ENCODE measurements around the gene RAB11FIP4.
A peak's percentile ranks its signal among the peaks of the same experiment; 100 is the strongest.

The RAB11FIP4 gene

DNA sequence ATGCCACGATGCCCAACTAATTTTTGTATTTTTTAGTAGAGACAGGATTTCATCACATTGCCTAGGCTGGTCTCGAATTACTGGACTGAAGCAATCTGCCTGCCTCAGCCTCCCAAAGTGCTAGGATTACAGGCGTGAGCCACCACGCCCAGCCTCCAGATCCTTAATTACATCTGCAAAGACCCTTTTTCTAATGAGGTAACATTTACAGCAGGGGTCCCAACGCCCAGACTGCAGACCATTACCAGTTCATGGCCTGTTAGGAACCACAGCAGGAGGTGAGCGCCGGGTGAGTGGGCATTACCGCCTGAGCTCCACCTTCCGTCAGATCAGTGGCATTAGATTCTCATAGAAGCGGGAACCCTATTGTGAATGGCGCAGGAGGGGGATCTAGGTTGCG, 4.0 kb upstream of the RAB11FIP4 start:
- DNase-seq, result no peak

DNA sequence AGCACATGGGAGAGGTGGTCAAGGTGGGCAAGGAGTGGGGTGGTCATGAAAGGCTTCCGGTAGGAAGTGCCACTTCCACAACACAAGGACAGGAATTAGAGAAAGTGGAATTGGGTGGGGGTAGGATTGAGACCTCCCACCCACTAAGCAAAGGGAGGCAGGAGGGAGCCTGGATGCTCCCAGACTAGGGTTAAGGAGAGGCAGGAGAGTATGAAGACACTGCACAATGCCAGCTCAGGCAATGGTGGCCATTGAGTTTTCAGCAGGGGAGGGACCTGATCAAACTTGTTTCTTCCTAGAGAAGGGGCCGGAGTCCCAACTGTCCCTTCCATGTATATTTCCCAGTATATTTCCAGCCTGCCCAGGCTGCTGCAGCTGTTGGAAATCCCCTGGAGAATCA, 3.1 kb upstream of the RAB11FIP4 start:
- DNase-seq, result no peak

DNA sequence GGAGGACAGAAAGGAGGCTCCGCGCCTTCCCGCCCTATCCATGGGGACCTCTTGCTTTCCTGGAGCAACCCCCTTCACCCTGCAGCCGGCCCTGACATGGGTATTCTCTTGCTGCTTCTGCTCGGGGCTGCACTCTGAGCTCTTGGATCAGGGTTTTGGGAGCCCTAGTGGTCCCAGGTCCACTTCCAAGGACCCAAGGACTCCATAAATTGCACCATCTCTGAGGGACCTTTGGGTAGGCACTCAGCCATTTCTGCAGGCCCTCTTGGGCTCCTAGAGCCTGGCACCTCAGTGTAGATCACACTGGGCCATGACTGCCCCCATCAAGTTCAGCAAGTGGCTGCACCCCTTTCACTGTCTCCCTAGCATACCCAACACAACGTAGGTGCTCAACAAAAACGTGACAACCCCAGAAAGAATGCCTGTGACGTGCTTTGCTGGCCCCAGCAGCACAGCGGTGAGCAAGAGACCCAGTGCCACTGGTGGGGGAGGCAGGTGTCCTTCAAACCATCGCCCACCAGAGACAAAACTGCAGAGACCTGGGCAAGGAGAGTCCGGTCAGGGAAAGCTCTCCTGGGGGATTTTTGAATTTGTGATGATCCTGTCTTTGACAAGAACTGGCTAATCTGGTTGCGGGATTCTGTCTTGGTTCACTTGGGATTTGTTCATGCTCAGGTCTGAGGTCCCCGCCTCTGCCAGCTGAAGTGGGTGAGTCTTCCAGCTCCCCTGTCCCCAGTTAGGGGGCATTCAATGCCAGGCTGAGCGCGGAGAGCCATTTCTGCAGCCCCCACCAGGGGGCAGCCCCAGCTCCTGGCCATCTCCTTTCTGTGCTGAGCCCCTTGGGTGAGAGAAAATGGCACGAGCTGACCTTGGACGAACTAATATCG, 2.5 kb upstream of the RAB11FIP4 start:
- peak; percentile 35 to 46 for DNase-seq

DNA sequence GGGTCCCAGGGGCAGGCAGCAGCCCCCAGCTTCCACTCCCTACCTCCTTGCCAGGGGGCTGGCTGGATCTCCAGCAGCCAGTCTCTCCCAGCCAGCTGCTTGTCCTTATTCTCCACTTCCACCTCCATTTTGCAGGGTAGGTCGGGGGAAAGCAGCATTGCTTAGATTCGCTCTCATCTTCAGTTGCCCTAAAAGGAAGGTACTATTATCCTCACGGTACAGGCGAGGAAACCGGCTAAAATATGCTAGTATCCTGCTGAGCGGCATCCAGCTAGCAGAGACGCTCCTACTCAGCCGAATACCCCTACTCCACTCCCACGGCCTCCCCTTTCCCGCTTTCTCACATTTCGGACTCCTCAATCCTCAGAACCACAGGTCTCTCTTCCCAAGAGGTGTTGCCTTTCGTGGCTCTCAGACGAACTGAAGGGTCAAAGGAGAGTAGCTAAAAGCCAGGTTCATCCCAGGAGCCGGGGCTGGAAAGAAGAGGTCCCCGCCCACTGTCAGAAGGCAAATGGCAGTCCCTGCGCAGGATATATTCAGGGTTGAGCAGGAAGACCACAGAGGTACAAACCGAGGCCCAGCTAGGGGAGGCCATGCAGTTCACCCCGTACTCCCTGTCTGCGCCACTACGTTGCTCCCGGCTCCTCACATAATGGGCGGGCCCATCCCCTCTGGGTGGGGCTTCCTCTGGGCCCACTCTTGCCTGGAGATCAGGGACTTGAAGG, 1.7 kb upstream of the RAB11FIP4 start:
- no peak for DNase-seq

DNA sequence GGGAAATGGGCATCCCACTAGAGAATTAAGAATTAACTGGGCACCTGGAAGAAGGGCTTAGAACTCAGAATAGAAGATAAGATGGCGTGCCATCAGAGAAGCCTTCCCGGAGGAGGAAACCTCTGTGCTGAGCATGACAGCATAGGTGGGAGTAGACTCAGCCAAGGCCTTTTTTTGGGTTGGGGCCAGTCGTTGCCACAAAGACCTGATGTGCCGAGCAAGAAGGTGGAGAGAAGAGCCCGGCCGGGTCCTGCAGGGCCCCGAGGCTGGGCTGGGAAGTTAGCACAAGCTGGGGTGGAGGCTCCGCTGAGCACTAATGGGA, 1.1 kb upstream of the RAB11FIP4 start:
- DNase-seq, result no peak

DNA sequence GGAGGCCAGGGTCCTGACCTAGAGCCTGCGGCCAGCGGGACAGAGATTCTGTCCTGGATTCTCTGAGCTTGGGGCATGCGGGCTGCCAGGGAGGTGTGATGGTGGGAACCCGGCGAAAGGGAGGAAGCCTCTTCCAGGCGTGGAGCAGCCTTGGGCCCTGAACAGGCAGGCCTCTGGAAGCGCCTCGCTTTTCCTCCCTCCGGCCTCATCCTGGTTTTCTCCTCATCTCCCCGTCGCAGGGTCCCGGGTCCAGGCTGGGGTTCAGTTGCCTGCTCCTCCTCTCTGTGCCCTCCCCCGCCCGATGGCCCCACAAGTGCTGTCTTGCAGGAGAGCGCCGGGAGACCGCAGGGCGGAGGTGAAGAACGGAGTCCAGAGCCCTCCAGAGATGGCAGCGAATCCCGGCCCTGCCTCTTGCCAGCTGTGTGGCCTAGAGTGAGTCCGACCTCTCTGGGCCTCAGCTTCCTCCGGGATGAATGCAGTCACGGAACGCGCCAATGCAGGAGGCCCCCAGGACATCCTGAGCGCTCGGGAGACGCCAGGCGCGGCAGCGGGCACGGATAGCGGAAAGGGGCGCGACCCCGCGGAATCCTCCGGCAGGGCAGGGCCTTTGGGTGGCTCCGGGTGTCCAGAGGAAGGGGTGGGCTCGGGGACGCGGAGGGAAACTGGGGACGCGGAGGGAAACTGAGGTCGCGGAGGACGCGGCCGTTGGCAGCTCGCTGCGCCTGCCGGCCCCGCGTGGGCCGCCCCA, 553 bp upstream of the RAB11FIP4 start:
- DNase-seq, result no peak

DNA sequence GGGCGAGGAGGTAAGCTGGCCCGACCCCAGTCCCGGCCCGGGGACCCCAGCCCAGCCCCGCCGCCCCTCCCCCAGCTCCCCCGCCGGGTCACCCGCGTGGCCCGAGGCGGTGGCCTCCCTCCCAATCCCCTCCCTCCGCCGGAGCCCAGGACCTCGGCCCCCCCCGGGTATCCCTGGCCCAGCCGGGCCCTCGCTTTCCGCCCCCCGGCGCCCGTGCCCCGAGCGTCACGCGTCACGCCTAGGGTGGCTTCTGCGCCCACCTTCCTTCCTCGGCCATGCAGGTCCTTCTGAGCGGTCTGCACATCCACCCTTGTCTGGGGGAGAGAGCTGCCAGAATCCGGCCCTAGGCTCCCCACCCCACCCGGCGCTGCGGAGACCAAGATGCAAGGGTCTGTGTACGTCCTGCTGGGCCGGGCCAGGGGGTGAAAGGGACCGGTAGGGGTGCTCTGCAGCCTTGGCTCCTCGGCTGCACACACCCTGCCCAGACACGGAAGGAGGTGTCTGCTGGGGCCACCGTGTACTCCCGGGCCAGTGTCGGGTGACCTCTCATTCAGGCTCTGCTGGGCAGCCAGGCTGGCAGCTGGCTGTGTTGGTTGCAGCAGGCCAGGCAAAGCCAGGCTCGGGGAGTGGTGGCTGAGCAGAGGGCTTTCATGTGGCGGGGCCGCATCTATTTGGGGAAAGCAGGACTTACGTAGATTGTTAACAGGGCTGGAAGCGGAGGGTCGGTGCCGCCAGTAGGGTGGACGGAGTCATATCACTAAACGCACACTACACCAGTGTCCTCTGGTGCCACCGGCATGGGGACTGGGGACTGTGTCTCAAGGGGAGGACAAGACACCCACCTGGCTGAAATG, 754 bp downstream of the RAB11FIP4 start:
- no peak for DNase-seq

DNA sequence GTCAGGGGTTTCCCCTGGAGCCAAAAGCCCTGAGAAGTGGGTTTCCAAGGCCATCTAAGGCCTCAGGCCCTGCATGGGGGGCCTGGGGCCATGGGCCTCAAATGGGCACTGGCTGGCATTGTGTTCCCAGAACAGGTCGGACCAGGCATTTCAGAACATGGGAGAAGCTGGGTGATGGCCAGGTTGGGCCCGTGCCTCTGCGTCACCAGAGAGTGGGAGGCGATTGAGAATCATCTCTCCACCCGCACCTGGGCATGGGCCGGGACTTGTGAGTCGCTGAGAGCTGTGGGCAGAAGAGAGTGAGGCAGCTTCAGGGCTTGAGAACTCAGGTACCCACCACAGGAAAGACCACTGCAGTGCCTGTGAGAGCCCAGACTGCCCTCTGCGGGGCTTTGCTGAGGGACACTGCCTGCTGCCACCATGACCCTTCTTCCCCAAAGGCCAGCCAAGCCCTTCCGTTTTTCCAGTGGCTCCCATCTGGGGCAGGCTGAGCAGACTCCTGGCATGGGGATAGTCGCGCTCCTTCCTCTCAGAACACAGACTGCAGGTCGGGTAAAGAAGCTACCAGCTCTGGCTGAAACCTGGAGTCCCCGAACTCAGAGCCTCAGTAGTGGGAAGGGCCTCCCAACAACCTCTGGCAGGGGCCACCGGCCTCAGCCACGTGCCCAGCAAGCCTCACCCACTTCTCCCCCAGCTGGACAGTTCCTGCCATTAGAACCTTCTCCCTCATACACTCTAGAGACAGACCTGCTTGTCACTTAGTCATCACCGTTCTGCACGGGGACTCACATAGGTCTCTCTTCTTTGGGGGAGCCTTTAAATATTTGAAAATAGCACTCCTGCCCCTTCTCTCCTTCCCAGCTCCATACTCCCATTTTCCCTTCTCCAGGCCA, 1.6 kb downstream of the RAB11FIP4 start:
- no peak for DNase-seq

DNA sequence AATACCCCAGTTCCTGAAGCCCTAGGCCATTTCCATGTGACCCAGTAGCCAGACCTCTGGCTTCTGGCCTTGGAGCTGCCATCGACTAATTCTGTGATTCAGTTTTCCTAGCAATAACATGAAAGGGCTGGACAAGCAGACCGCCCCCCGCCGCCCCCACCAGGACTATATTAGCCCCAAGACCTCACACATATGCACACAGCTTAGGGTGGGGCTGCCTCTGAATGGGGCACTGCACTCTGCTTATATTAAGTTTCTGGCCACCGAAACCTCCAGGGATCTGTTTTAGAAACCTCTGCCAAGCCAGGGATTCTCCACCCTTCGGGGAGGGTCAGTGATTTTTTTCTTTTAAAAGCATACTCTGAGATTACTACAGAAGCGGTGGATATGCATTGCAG, 2.3 kb downstream of the RAB11FIP4 start:
- DNase-seq, result no peak

DNA sequence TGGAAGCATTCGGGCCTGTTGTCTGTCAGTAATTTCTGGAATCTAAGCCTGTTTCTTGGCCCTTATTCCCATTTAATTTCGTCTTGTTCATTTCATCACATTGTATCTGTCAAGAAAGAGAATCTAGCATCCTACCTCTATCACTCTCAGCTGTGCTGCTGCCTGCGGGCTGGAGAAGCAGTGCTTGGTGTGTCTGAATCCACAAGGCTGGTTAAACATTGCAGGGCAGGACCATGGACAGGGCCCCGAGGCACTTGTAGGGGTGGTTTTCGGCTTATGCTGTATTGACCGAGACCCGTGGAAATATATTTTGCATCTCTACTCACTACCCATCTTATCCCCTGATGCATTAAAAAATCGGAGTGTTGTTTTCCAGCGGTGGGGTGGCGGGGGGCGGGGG, 3.1 kb downstream of the RAB11FIP4 start:
- peak in 1 of 2 donors; percentile 26 for DNase-seq

DNA sequence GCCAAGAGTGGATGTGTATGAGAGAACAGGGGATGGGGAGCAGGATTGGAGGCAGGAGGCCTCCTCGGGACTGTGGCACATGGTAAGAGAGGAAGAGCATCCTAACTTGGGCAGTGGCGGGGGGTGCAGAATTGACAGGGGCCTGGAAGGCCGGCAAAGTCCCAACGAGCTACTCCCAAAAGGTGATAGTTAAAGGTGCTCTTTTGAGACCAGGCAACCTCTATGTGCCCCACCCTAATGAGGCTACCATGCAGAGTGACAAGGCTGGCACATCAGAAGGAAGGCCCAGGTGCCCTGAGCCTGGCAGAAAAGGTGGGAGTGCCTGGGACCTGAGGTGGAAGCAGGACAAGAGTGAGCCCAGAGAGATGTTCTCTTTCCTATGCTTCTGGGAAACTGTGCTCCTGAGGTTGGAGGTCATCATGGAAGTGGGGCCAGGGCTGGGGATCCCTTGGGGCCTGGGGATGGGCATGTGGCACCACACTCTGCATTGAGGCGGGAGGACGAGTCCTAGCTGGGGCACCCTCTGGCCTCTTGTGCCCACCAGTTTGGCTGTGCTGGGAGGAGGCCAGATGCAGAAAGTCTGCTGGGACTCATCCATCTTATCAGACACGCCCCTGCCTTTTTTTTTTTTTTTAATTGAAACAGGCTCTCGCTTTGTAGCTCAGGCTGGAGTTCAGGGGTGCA, 5.9 kb downstream of the RAB11FIP4 start:
- DNase-seq, result no peak

DNA sequence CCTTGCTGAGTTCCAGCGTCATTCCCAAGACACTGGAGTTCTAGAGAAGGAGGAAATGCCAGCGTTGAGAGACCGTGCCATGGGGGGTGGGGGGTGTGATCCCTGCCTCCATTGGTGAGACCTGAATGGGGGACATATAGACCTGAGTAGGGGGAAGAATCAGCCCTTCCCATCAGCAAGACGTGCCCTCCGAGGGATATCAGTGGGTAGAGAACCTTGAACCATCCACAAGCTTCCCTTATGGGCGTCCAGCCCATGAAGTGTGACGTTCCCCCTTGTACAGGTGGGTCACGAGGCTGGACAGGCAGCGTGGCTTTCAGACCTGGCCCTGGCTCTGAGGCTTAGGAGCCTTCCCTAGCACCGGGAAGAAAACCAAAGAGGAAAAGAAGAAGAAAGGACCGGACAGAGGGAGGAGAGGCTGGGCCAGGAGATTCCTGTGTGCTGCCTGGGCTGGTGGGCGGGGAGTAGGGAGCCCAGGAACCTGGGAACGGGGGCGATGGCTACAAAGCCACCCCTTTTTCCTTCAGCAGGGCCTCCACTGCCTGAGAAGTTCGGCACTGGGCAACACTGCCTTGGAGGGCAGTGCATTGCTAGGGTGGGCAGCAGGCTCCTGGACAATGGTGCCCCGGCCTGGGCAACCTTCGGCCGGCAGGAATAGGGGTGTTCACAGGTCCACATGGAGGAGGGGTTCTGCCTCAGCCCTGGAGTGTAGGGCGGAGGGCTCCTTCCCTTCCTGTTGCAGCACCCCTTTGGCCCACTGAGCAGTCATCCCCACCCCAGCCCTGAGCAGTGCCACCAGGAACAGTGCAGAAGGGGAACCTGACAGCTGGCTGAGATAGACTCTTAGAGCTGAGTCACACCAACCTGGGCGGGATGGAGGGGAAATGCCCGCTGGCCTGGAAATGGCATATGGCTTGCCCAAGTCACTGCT, 7.2 kb downstream of the RAB11FIP4 start:
- DNase-seq, result no peak

DNA sequence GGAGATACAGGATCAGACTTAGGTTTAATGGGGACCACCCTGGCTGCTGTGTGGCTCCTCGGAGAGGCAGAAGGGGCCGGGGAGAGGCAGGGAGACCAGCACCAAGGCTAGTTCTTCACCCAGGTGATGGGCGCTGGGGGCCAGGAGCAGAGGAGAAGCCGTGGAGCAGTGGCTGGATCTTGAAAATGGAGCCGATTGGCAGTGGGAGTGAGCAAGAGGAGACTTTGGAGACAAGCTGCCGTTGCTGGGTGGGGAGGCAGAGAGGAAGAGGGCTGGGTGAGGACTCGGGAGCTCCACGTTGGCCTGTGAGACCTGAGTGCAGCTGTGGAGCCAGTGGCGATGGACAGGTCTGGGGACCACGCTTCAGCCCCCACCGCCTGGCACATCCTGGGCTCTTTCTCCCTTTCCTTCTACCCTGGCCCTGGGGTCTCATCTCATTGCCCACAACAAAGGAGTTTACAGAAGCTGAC, 9.0 kb downstream of the RAB11FIP4 start:
- no peak for DNase-seq

DNA sequence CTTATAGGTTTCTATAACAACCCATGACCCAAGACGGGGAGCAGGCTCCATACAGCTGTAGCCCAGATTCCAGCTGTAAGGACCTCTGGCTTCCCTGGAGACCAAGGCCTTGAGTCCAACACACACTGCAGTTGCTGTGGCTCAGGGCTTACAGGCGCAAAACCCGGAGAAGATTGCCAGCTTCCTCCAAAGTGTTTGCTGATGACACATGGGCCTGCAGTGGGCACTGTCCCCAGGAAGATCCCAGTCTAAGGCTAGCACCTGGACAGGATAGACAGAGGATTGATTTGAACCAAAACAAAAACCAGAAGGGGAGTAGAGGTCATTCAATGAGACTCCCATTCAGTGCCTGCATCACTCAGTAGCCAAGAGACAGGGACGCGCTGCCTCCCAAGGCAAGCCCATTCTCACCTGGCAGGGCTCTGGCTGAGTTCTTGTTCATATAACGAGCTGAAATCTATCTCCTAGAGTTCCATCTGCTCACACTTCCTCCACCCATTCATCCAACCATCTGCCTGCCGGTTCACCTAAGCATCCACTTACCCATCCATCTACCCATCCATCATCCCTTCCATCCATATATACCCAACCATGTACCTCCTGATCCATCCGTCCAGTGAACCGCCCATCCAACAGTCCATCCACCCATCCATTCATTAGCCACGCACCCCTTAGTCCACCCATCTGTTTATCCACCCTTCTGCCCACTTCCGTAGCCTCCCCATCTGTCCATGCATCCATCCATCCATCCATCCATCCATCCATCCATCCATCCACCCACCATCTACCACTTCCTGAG, 10.2 kb downstream of the RAB11FIP4 start:
- DNase-seq, result no peak

DNA sequence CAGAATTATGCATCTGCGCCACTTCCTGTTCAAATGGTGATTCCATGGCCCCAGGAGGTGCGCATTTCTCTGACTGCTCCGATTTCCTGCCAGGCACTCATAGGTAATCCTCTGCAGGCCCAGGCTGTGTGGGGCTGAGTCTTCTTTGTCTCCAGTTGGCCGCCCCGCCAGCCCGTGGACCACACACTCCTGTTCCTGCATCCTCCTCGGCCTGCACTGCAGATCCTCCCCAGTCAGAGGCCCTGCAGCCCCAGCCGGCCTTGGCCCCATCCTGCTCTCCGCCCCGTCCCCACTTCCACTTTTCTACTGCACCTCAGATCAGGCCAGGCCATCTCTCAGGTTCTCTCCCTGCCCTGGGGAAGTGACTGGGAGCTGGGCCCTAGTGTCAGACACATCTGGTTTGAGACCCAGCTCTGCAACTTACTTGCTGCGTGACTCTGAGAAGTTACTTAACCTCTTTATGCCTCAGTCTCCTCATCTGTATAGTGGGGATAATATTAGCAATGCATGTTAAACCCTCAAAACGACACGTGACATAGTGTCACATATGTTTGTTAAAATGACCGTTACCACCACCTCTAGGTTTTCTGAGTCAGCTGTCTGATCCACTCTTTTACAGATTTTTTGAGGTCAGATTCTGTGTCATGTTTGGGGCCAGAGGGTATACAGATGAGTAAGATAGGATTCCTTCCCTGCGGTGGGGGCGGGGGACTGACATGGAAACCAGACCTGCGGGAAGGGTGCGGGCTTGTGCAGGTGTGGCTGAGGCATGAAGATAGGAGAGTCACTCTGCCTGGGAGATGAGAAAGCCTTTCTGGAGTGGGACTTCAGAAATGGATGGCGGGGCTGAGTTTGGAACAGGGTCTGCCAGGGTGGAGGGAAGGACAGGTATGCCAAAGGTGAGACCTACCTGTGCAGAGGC, 12.8 kb downstream of the RAB11FIP4 start:
- DNase-seq, result no peak

DNA sequence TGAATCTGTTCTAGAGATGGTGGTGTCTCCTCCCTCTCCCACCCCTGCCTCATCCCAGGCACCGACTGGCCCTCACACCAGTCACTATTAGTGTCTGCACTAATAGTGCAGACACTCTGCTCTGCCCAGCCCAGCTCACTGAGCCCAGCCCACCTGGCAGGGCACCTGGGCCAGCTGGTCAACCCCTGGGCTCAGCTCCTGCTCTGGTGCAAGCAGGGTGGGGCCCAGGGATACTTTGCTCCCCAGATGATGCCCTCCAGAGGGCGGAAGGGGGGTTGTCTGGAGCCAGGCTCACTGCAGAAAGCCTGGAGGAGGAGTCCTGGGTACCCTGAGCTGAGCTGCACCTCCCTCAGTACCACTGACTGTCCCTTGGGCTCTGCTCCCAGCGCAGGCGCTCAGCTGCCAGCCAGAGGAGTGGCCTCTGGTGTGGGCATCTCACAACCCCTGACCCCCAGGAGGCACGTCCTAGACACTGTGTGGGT, 14.5 kb downstream of the RAB11FIP4 start:
- DNase-seq, result no peak

DNA sequence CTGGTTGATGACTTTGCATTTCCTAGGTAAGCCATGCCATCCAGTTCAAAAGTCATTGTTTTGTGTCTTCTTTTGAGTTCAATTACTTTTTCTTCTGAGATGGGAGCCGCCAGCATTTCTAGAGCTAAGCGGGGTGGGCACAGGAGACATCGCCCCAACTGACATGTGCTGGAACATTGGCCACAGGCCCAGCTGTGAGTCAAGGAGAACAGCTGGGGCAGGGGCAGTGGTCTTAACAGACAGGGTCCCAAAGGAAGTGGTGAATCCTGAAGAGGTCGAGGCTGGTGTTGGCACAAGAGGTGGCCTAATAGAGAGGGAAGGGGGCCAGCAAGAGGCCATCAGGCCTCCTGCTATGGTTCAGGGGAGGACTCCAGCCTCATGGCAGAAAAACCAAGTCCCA, 17.1 kb downstream of the RAB11FIP4 start:
- no peak for DNase-seq
